Measurements from ENCODE around the gene NPC2. TPM values are rescaled to one million over a fixed set of nuclear protein-coding genes. Genes with fewer than 3 reads are reported as not detected.

NPC2 gene
- total and polyA plus RNA-seq, 9 of the 15 experiments (the other 6 are each of a cell fraction or from before 2014, with no cell fraction given): 16.6 to 74.1 (median 32.6) TPM

- TF ChIP-seq MTA2 (IDR thresholded peaks at IDR 0.05; ENCODE audit: low read depth) (no peak), NCOA4 (IDR thresholded peaks at IDR 0.05; ENCODE audit: partially characterized antibody) (no peak), CSDE1 (IDR thresholded peaks at IDR 0.05) (no peak), JUND (IDR thresholded peaks at IDR 0.05; ENCODE audit: borderline replicate concordance, low read depth, low read length) (no peak), JUND (tag; IDR thresholded peaks at IDR 0.05; ENCODE audit: borderline replicate concordance, low read depth, low read length) (no peak), ESRRA (IDR thresholded peaks at IDR 0.05; ENCODE audit: borderline replicate concordance, low read depth) (peak; percentile 63; the same call in 1 of the 2 replicates), ZNF76 (CRISPR knock-in tag; IDR thresholded peaks at IDR 0.05; ENCODE audit: borderline replicate concordance) (no peak), RFX7 (CRISPR knock-in tag; IDR thresholded peaks at IDR 0.05) (no peak), YY1 (IDR thresholded peaks at IDR 0.05; ENCODE audit: borderline replicate concordance in 1 of 3, control insufficient read depth in 1 of 3, extremely low read depth in 1 of 3, insufficient read depth in 3 of 3, insufficient read length in 1 of 3, insufficient replicate concordance in 2 of 3, low read depth in 1 of 3, low read length in 2 of 3) (peak; percentile 63 to 94 (median 89)), MXI1 (IDR thresholded peaks at IDR 0.05; ENCODE audit: low read depth, low read length) (no peak), THRB (CRISPR knock-in tag; conservative IDR thresholded peaks at IDR 0.05) (no peak), TOE1 (IDR thresholded peaks at IDR 0.05; ENCODE audit: borderline replicate concordance) (no peak), TOE1 (CRISPR knock-in tag; IDR thresholded peaks at IDR 0.05; ENCODE audit: borderline replicate concordance, low read depth) (no peak), TFAM (CRISPR knock-in tag; conservative IDR thresholded peaks at IDR 0.05) (no peak), KLF1 (tag; IDR thresholded peaks at IDR 0.05) (no peak), TEAD2 (tag; IDR thresholded peaks at IDR 0.05) (no peak), SREBF1 (IDR thresholded peaks at IDR 0.05; ENCODE audit: borderline replicate concordance, low read depth, low read length) (no peak), CTCF (IDR thresholded peaks at IDR 0.05 in 2 of 3, conservative IDR thresholded peaks at IDR 0.05 in 1 of 3; ENCODE audit: insufficient read depth in 2 of 3, low read depth in 1 of 3, low read length in 3 of 3) (no peak)
Measured at GRCh38 chr14:74493343-74494261, 497 bp upstream of the NPC2 start, which contains the start of gene ISCA2 (continued).

All from K562 (cell line).